GM12878 (cell line): ENCODE measurements around the gene CCR2. TPM values are rescaled to one million over a fixed set of nuclear protein-coding genes. Genes with fewer than 3 reads are reported as not detected.
A peak's percentile ranks its signal among the peaks of the same experiment; 100 is the strongest.

ENCODE experiments used
- ATAC-seq: fragments of 200-7000 bp; cut with Tn5 transposase; 3 replicates; pipeline ENCODE4 v1.9.1; 2020; ENCODE audit warnings: mild to moderate bottlenecking, moderate library complexity
- BruUV-seq: library from RNA; stranded (reverse); fragments of 400-500 nt; replicated peaks from 2 replicates; lab custom pipeline; 2021; lab: Mats Ljungman, UMichigan
- CTCF ChIA-PET: fragments of 300-600 bp; sonication (Branson Sonifier 250); formaldehyde crosslinking; extraction: SDS; loops from one replicate; lab custom pipeline; 2021; ENCODE audit warnings: inconsistent platforms; lab: Yijun Ruan, JAX
- POLR2A ChIA-PET: fragments of 350-600 bp; formaldehyde crosslinking; extraction: SDS; loops from one replicate; lab custom pipeline; 2021; ENCODE audit warnings: inconsistent platforms; lab: Charles Lee
- RAD21 ChIA-PET: fragments of 300-600 bp; sonication (Branson Sonifier 250); formaldehyde crosslinking; loops from one replicate; lab custom pipeline; 2023; ENCODE audit warnings: antibody characterized with exemption; ENCODE audit not compliant: unreplicated experiment; lab: Charles Lee
- SMC1A ChIA-PET: fragments of 300-600 bp; sonication (Branson Sonifier 250); formaldehyde crosslinking; loops from one replicate; lab custom pipeline; 2023; ENCODE audit not compliant: unreplicated experiment, uncharacterized antibody; lab: Charles Lee
- DNase-seq: peaks from one replicate; pipeline ENCODE4 v3.0.0-alpha.2; 2011; ENCODE audit warnings: low read depth, low spot score
- FAIRE-seq: peaks from 3 replicates; lab custom pipeline; 2011; peaks lifted over from hg19 to GRCh38; lab: Jason Lieb, UNC
- H2AFZ ChIP-seq: 2 replicates; pipeline ENCODE4 v1.6.0; 2011; ENCODE audit warnings: low read depth, low read length, control low read depth; ENCODE audit not compliant: control insufficient read depth
- H3K27ac ChIP-seq: 2 replicates; pipeline ENCODE4 v1.5.1; 2011; ENCODE audit warnings: control low read depth; ENCODE audit not compliant: control insufficient read depth, insufficient read depth
- H3K27me3 ChIP-seq, 2 experiments: replicated peaks in 1 of 2; 2 replicates each; pipeline versions ENCODE4 v1.6.0 to v1.6.1; 2011; ENCODE audit warnings: low read length in 1 of 2; ENCODE audit not compliant: control insufficient read depth in 2 of 2, insufficient read depth in 2 of 2
- H3K36me3 ChIP-seq, 2 experiments: 2 replicates each; pipeline ENCODE4 v1.5.1; 2011; ENCODE audit warnings: low read length in 1 of 2; ENCODE audit not compliant: control insufficient read depth in 2 of 2, insufficient read depth in 2 of 2
- H3K4me1 ChIP-seq: 2 replicates; pipeline ENCODE4 v1.6.1; 2011; ENCODE audit warnings: mild to moderate bottlenecking, low read length, moderate library complexity, mixed read lengths; ENCODE audit not compliant: control insufficient read depth, insufficient read depth
- H3K4me2 ChIP-seq: 2 replicates; pipeline ENCODE4 v1.6.0; 2011; ENCODE audit warnings: control low read depth; ENCODE audit not compliant: control insufficient read depth, insufficient read depth
- H3K4me3 ChIP-seq: fragments of 200-600 bp; sonication (generic); 2 replicates; pipeline ENCODE4 v1.5.1; 2016
- H3K79me2 ChIP-seq: 2 replicates; pipeline ENCODE4 v1.6.0; 2011; ENCODE audit warnings: low read length; ENCODE audit not compliant: control insufficient read depth, insufficient read depth
- H3K9ac ChIP-seq: 2 replicates; pipeline ENCODE4 v1.8.0; 2011; ENCODE audit warnings: low read length, control low read depth, mixed read lengths; ENCODE audit not compliant: control insufficient read depth, insufficient read depth
- H3K9me3 ChIP-seq: replicated peaks from 3 replicates; pipeline ENCODE4 v1.5.1; 2011; ENCODE audit warnings: mild to moderate bottlenecking, low read length; ENCODE audit not compliant: control insufficient read depth, insufficient read depth
- H4K20me1 ChIP-seq: 2 replicates; pipeline ENCODE4 v1.6.0; 2011; ENCODE audit not compliant: control insufficient read depth, insufficient read depth
- CBFB ChIP-seq: IDR thresholded peaks from 2 replicates; pipeline ENCODE4 v1.6.1; 2016; ENCODE audit warnings: antibody characterized with exemption, low read depth
- CBX5 ChIP-seq: sonication (generic); IDR thresholded peaks from 2 replicates; pipeline ENCODE4 v1.6.1; 2016; ENCODE audit warnings: low read depth, moderate library complexity, mild to moderate bottlenecking, inconsistent platforms
- MEF2A ChIP-seq: IDR thresholded peaks from 2 replicates; pipeline ENCODE4 v1.6.1; 2011; ENCODE audit warnings: low read depth, mild to moderate bottlenecking, low read length, moderate library complexity; ENCODE audit not compliant: insufficient read depth
- MEF2B ChIP-seq: fragments of 450-650 bp; IDR thresholded peaks from 2 replicates; pipeline ENCODE4 v1.6.1; 2018; ENCODE audit warnings: mild to moderate bottlenecking, moderate library complexity; ENCODE audit not compliant: partially characterized antibody, poor library complexity, severe bottlenecking
- MTA2 ChIP-seq: fragments of 450-650 bp; IDR thresholded peaks from 2 replicates; pipeline ENCODE4 v1.6.1; 2016; ENCODE audit warnings: low read depth, mild to moderate bottlenecking, moderate library complexity
- NFXL1 ChIP-seq: fragments of 450-650 bp; IDR thresholded peaks from 2 replicates; pipeline ENCODE4 v1.6.1; 2017; ENCODE audit warnings: antibody characterized with exemption, mild to moderate bottlenecking, borderline replicate concordance
- POLR2AphosphoS5 ChIP-seq: IDR thresholded peaks from 2 replicates; pipeline ENCODE4 v1.6.1; 2011; ENCODE audit warnings: mild to moderate bottlenecking, low read length, inconsistent platforms
- RB1 ChIP-seq: fragments of 450-650 bp; formaldehyde crosslinking; IDR thresholded peaks from 2 replicates; pipeline ENCODE4 v1.6.1; 2017; ENCODE audit warnings: mild to moderate bottlenecking, borderline replicate concordance
- RUNX3 ChIP-seq: IDR thresholded peaks from 2 replicates; pipeline ENCODE4 v1.6.1; 2012; ENCODE audit warnings: low read length, inconsistent platforms
- SUPT20H ChIP-seq: IDR thresholded peaks from 2 replicates; pipeline ENCODE4 v1.6.1; 2011; ENCODE audit warnings: low read depth, mild to moderate bottlenecking, low read length, moderate library complexity, borderline replicate concordance; ENCODE audit not compliant: control insufficient read depth
- TCF7 ChIP-seq: IDR thresholded peaks from 2 replicates; pipeline ENCODE4 v1.6.1; 2014; ENCODE audit warnings: antibody characterized with exemption, borderline replicate concordance
- ZBTB4 ChIP-seq: fragments of 450-650 bp; formaldehyde crosslinking; IDR thresholded peaks from 2 replicates; pipeline ENCODE4 v1.4.0; 2022; ENCODE audit warnings: mild to moderate bottlenecking, moderate library complexity
- ZNF274 ChIP-seq: IDR thresholded peaks from one replicate; pipeline ENCODE4 v1.8.0; 2011; ENCODE audit not compliant: insufficient read length, insufficient read depth
- WGBS: methylation state at CpG from one replicate; pipeline ENCODE4 v1.1.6; 2016; ENCODE audit warnings: low lambda C conversion rate; ENCODE audit not compliant: insufficient replicate concordance, insufficient coverage; ENCODE audit errors: missing lambda C conversion rate; 5-methylcytosine and 5-hydroxymethylcytosine counted together
- in situ Hi-C: fragments of 300-500 bp; cut with MboI; formaldehyde crosslinking; loops from 9 replicates; pipeline ENCODE4 v1.14.3; 2018; ENCODE audit warnings: mixed read lengths
- intact Hi-C: fragments of 100-400 bp; cut with micrococcal nuclease; formaldehyde crosslinking; loops from one replicate; pipeline ENCODE4 v1.14.2; 2022; ENCODE audit not compliant: unreplicated experiment
- polyA plus RNA-seq, 11 experiments: library from polyadenylated mRNA; depleted of rRNA in 4 of 11; unstranded in 6 of 11; stranded (reverse) in 5 of 11; fragments of >200 nt; fragmentation: Nextera tagmentation in 4 of 11; fragmentation: Illumina TruSeq in 1 of 11; extraction: Ambion mirVana in 4 of 11; extraction: Trizol in 1 of 11; gene quantifications; 1 replicate in 1 of 11; 2 replicates in 10 of 11; pipeline versions ENCODE4 v1.2.1 to v1.2.3, GENCODE V29; 2011 to 2016; ENCODE audit warnings: inconsistent platforms in 2 of 11, missing spikeins in 2 of 11, low read depth in 1 of 11
- total RNA-seq, 4 experiments: library from RNA; depleted of rRNA in 3 of 4; stranded (reverse); fragments of >200 nt in 3 of 4; fragmentation: Illumina TruSeq in 1 of 4; extraction: Trizol in 1 of 4; gene quantifications; 2 replicates each; pipeline versions ENCODE4 v1.2.1 to v1.2.3, GENCODE V29; 2013 to 2021
- TF ChIP-seq, protein P1 (sequence below): IDR thresholded peaks from 2 replicates; pipeline ENCODE4 v1.6.1; 2012; ENCODE audit warnings: mild to moderate bottlenecking, low read depth, low read length
- TF ChIP-seq, protein P2 (sequence below): fragments of 450-650 bp; conservative IDR thresholded peaks from 2 replicates; pipeline ENCODE4 v1.6.1; 2017; ENCODE audit warnings: mild to moderate bottlenecking, moderate library complexity

The CCR2 gene
- total and polyA plus RNA-seq, 10 of the 15 experiments (the other 5 are each of a cell fraction or from before 2014, with no cell fraction given), result 1.9 to 4.7 (median 3.5) TPM; not detected in 1

DNA sequence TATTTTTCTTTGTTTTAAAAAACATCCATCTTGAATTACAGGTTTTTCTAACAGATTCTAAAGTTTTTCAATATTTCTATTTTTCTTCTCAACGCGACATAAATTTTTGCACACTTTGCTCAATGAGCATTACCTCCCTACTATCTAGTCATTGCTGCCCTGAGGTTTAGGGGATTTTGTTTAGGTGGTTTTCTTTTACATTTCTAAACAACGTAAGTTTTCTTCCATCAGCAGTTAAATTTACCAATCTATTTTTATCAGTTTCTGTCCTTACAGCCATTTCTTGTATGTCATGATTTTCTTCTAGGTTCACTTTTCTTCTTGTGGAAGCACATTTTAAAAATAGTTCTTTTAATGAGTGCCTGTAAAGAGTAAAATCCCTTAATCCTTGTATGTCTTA lies 49.2 kb upstream of the CCR2 start (continued):
- no peak for TF ChIP-seq ZBTB4 (CRISPR knock-in tag)
- no peak for TF ChIP-seq CBX5
- no peak for TF ChIP-seq NFXL1
- peak; percentile 33 for TF ChIP-seq MEF2B
- no peak for TF ChIP-seq RB1
- peak; percentile 86 for TF ChIP-seq MEF2A
- no peak for TF ChIP-seq POLR2AphosphoS5
- no peak for TF ChIP-seq SUPT20H
- 0 out of 2 replicates have a peak, but pooled peaks have one; percentile 46 for TF ChIP-seq MTA2

- FAIRE-seq (no peak), ATAC-seq (no peak), DNase-seq (no peak)
- H3K36me3 ChIP-seq, result no peaks in the 10 kb centered on the region
- WGBS, result 33% methylated on average over 1 of the region's 1 CpG
- intact Hi-C loops (no loop called here), in situ Hi-C loops (no loop called here)
- POLR2A ChIA-PET, result no interaction called here
- H3K4me1 ChIP-seq, result peaks cover 5% of the 10 kb centered on the region; the same call in 1 of the 2 replicates
- H3K4me2 ChIP-seq, result no peak overlapping the region
- BruUV-seq, result no TSS peak
- H3K27ac ChIP-seq, result no peak overlapping the region
- H3K4me3 ChIP-seq, result no peak overlapping the region
- RAD21 ChIA-PET, result no interaction called here
- H3K27me3 ChIP-seq, result no peaks in the 10 kb centered on the region; a peak in 1 of 4 replicates
- SMC1A ChIA-PET, result interaction anchor here (1.0 to 2.8 kb wide), 2 partner anchors 9 to 235 kb away, joined by 4 to 11 read pairs; no protein-coding TSS in a partner anchor
- no peaks in the 10 kb centered on the region for H3K79me2 ChIP-seq
- H3K9me3 ChIP-seq, result peaks cover 2% of the 10 kb centered on the region
- H3K9ac ChIP-seq, result no peak overlapping the region
- H2AFZ ChIP-seq, result no peak overlapping the region
- no peaks in the 10 kb centered on the region for H4K20me1 ChIP-seq
- CTCF ChIA-PET, result interaction anchor here (0.9 kb wide), 1 partner anchor 25 kb away, joined by 3 read pairs; no protein-coding TSS in a partner anchor
- no peak for TF ChIP-seq ZNF274
- TF ChIP-seq, protein P1, sequence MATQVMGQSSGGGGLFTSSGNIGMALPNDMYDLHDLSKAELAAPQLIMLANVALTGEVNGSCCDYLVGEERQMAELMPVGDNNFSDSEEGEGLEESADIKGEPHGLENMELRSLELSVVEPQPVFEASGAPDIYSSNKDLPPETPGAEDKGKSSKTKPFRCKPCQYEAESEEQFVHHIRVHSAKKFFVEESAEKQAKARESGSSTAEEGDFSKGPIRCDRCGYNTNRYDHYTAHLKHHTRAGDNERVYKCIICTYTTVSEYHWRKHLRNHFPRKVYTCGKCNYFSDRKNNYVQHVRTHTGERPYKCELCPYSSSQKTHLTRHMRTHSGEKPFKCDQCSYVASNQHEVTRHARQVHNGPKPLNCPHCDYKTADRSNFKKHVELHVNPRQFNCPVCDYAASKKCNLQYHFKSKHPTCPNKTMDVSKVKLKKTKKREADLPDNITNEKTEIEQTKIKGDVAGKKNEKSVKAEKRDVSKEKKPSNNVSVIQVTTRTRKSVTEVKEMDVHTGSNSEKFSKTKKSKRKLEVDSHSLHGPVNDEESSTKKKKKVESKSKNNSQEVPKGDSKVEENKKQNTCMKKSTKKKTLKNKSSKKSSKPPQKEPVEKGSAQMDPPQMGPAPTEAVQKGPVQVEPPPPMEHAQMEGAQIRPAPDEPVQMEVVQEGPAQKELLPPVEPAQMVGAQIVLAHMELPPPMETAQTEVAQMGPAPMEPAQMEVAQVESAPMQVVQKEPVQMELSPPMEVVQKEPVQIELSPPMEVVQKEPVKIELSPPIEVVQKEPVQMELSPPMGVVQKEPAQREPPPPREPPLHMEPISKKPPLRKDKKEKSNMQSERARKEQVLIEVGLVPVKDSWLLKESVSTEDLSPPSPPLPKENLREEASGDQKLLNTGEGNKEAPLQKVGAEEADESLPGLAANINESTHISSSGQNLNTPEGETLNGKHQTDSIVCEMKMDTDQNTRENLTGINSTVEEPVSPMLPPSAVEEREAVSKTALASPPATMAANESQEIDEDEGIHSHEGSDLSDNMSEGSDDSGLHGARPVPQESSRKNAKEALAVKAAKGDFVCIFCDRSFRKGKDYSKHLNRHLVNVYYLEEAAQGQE, result no peak
- TF ChIP-seq, protein P2, sequence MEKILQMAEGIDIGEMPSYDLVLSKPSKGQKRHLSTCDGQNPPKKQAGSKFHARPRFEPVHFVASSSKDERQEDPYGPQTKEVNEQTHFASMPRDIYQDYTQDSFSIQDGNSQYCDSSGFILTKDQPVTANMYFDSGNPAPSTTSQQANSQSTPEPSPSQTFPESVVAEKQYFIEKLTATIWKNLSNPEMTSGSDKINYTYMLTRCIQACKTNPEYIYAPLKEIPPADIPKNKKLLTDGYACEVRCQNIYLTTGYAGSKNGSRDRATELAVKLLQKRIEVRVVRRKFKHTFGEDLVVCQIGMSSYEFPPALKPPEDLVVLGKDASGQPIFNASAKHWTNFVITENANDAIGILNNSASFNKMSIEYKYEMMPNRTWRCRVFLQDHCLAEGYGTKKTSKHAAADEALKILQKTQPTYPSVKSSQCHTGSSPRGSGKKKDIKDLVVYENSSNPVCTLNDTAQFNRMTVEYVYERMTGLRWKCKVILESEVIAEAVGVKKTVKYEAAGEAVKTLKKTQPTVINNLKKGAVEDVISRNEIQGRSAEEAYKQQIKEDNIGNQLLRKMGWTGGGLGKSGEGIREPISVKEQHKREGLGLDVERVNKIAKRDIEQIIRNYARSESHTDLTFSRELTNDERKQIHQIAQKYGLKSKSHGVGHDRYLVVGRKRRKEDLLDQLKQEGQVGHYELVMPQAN, result no peak
- TF ChIP-seq RUNX3, result no peak
- TF ChIP-seq MEF2B, result no peak
- TF ChIP-seq TCF7, result no peak
- no peak for TF ChIP-seq CBFB
These were observed 40.9 kb upstream of the CCR2 start for GRCh38 chr3:46312991-46313390.
